HEK293 (cell line): ENCODE measurements around the gene HNRNPA0.

ENCODE experiments used
- CTCF ChIA-PET: fragments of 350-600 bp; formaldehyde crosslinking; extraction: SDS; loops from one replicate; lab custom pipeline; 2021; ENCODE audit warnings: antibody characterized with exemption; lab: Yijun Ruan, JAX
- POLR2A ChIA-PET: fragments of 300-600 bp; formaldehyde crosslinking; extraction: SDS; loops from one replicate; lab custom pipeline; 2020; ENCODE audit warnings: antibody characterized with exemption, inconsistent platforms; lab: Yijun Ruan, JAX
- H3K27ac ChIP-seq: fragments of 200-500 bp; sonication (Bioruptor generic); 2 replicates; pipeline ENCODE4 v1.5.1; 2014; ENCODE audit warnings: low read depth, low read length, control low read depth, inconsistent platforms; ENCODE audit errors: extremely low read depth
- H3K36me3 ChIP-seq, 2 experiments: fragments of 200-500 bp in 1 of 2; sonication (Bioruptor generic) in 1 of 2; 1 replicate in 1 of 2; 2 replicates in 1 of 2; pipeline ENCODE4 v1.5.1; 2014 to 2017; ENCODE audit warnings: inconsistent platforms in 2 of 2, low read length in 2 of 2; ENCODE audit not compliant: control insufficient read depth in 2 of 2, insufficient read depth in 1 of 2
- H3K4me1 ChIP-seq: fragments of 200-500 bp; sonication (Bioruptor generic); 2 replicates; pipeline ENCODE4 v1.5.1; 2014; ENCODE audit warnings: mild to moderate bottlenecking, low read length, inconsistent platforms; ENCODE audit not compliant: control insufficient read depth, insufficient read depth
- H3K4me3 ChIP-seq: 2 replicates; pipeline ENCODE4 v1.5.1; 2011; ENCODE audit warnings: low read depth, mild to moderate bottlenecking, control low read depth, low read length, moderate library complexity
- H3K9me3 ChIP-seq: fragments of 200-500 bp; sonication (Bioruptor generic); 2 replicates; pipeline ENCODE4 v1.5.1; 2014; ENCODE audit warnings: low read depth, low read length, inconsistent platforms; ENCODE audit not compliant: control insufficient read depth, insufficient read depth
- BCL11A ChIP-seq: fragments of 450-650 bp; formaldehyde crosslinking; IDR thresholded peaks from 2 replicates; pipeline ENCODE4 v1.5.1; 2016; ENCODE audit warnings: low read depth, missing biosample characterization, missing genetic modification characterization
- GFI1B ChIP-seq: fragments of 450-650 bp; formaldehyde crosslinking; IDR thresholded peaks from 2 replicates; pipeline ENCODE4 v1.5.1; 2016; ENCODE audit warnings: missing biosample characterization, missing genetic modification characterization
- KLF1 ChIP-seq: fragments of 450-650 bp; formaldehyde crosslinking; IDR thresholded peaks from 2 replicates; pipeline ENCODE4 v1.5.1; 2016; ENCODE audit warnings: missing biosample characterization, missing genetic modification characterization
- OSR2 ChIP-seq: fragments of 450-650 bp; formaldehyde crosslinking; IDR thresholded peaks from 2 replicates; pipeline ENCODE4 v1.5.1; 2016; ENCODE audit warnings: missing biosample characterization, missing genetic modification characterization
- PATZ1 ChIP-seq: fragments of 450-650 bp; formaldehyde crosslinking; IDR thresholded peaks from 2 replicates; pipeline ENCODE4 v1.5.1; 2016; ENCODE audit warnings: missing biosample characterization, missing genetic modification characterization
- TCF7L2 ChIP-seq: IDR thresholded peaks from 2 replicates; pipeline ENCODE4 v1.6.1; 2011; ENCODE audit warnings: low read depth, mild to moderate bottlenecking, inconsistent platforms, low read length, moderate library complexity, borderline replicate concordance
- ZBTB8A ChIP-seq: fragments of 450-650 bp; formaldehyde crosslinking; IDR thresholded peaks from 2 replicates; pipeline ENCODE4 v1.5.1; 2016; ENCODE audit warnings: missing biosample characterization, missing genetic modification characterization
- ZFP37 ChIP-seq: fragments of 450-650 bp; formaldehyde crosslinking; IDR thresholded peaks from 2 replicates; pipeline ENCODE4 v1.5.1; 2016; ENCODE audit warnings: missing biosample characterization, missing genetic modification characterization
- ZFP69B ChIP-seq: fragments of 450-650 bp; formaldehyde crosslinking; IDR thresholded peaks from 2 replicates; pipeline ENCODE4 v1.5.1; 2016; ENCODE audit warnings: missing biosample characterization, missing genetic modification characterization
- ZNF10 ChIP-seq: fragments of 450-650 bp; formaldehyde crosslinking; IDR thresholded peaks from 2 replicates; pipeline ENCODE4 v1.5.1; 2017; ENCODE audit warnings: missing biosample characterization, missing genetic modification characterization
- ZNF16 ChIP-seq: fragments of 450-650 bp; formaldehyde crosslinking; IDR thresholded peaks from 2 replicates; pipeline ENCODE4 v1.5.1; 2016; ENCODE audit warnings: low read depth, missing biosample characterization, missing genetic modification characterization
- ZNF2 ChIP-seq: fragments of 450-650 bp; formaldehyde crosslinking; IDR thresholded peaks from 2 replicates; pipeline ENCODE4 v1.5.1; 2016; ENCODE audit warnings: missing biosample characterization, missing genetic modification characterization
- ZNF280D ChIP-seq: fragments of 450-650 bp; formaldehyde crosslinking; IDR thresholded peaks from 2 replicates; pipeline ENCODE4 v1.5.1; 2016; ENCODE audit warnings: missing biosample characterization, missing genetic modification characterization
- ZNF311 ChIP-seq: fragments of 450-650 bp; formaldehyde crosslinking; IDR thresholded peaks from 2 replicates; pipeline ENCODE4 v1.5.1; 2017; ENCODE audit warnings: missing biosample characterization, missing genetic modification characterization, borderline replicate concordance
- ZNF354C ChIP-seq: fragments of 450-650 bp; formaldehyde crosslinking; IDR thresholded peaks from 2 replicates; pipeline ENCODE4 v1.5.1; 2016; ENCODE audit warnings: missing biosample characterization, missing genetic modification characterization, low read depth, borderline replicate concordance
- ZNF514 ChIP-seq: fragments of 450-650 bp; formaldehyde crosslinking; IDR thresholded peaks from 2 replicates; pipeline ENCODE4 v1.5.1; 2016; ENCODE audit warnings: missing biosample characterization, missing genetic modification characterization
- ZNF585B ChIP-seq: fragments of 450-650 bp; formaldehyde crosslinking; IDR thresholded peaks from 2 replicates; pipeline ENCODE4 v1.5.1; 2016; ENCODE audit warnings: missing biosample characterization, missing genetic modification characterization
- ZNF677 ChIP-seq: fragments of 450-650 bp; IDR thresholded peaks from 2 replicates; pipeline ENCODE4 v1.5.0; 2018; ENCODE audit warnings: missing biosample characterization, mild to moderate bottlenecking, missing genetic modification characterization, moderate library complexity
- ZNF707 ChIP-seq: fragments of 450-650 bp; formaldehyde crosslinking; IDR thresholded peaks from 2 replicates; pipeline ENCODE4 v1.5.1; 2016; ENCODE audit warnings: missing biosample characterization, missing genetic modification characterization
- ZNF747 ChIP-seq: fragments of 450-650 bp; formaldehyde crosslinking; IDR thresholded peaks from 2 replicates; pipeline ENCODE4 v1.5.1; 2016; ENCODE audit warnings: missing biosample characterization, missing genetic modification characterization
- ZNF776 ChIP-seq: fragments of 450-650 bp; formaldehyde crosslinking; IDR thresholded peaks from 2 replicates; pipeline ENCODE4 v1.5.0; 2017; ENCODE audit warnings: missing biosample characterization, missing genetic modification characterization, borderline replicate concordance
- ZNF777 ChIP-seq: fragments of 450-650 bp; formaldehyde crosslinking; IDR thresholded peaks from 2 replicates; pipeline ENCODE4 v1.5.1; 2017; ENCODE audit warnings: missing biosample characterization, missing genetic modification characterization, borderline replicate concordance
- ZNF830 ChIP-seq: fragments of 450-650 bp; IDR thresholded peaks from 2 replicates; pipeline ENCODE4 v1.5.0; 2018; ENCODE audit warnings: missing biosample characterization, missing genetic modification characterization, low read depth, mild to moderate bottlenecking, moderate library complexity
- TF ChIP-seq, protein P1 (sequence below): fragments of 450-650 bp; formaldehyde crosslinking; IDR thresholded peaks from 2 replicates; pipeline ENCODE4 v1.5.1; 2016; ENCODE audit warnings: missing biosample characterization, missing genetic modification characterization, low read depth
- TF ChIP-seq, protein P2 (sequence below): fragments of 450-650 bp; formaldehyde crosslinking; IDR thresholded peaks from 2 replicates; pipeline ENCODE4 v1.5.1; 2016; ENCODE audit warnings: missing biosample characterization, missing genetic modification characterization
- TF ChIP-seq, protein P3 (sequence below): fragments of 450-650 bp; formaldehyde crosslinking; IDR thresholded peaks from 2 replicates; pipeline ENCODE4 v1.5.1; 2016; ENCODE audit warnings: missing biosample characterization, missing genetic modification characterization

The HNRNPA0 gene

DNA sequence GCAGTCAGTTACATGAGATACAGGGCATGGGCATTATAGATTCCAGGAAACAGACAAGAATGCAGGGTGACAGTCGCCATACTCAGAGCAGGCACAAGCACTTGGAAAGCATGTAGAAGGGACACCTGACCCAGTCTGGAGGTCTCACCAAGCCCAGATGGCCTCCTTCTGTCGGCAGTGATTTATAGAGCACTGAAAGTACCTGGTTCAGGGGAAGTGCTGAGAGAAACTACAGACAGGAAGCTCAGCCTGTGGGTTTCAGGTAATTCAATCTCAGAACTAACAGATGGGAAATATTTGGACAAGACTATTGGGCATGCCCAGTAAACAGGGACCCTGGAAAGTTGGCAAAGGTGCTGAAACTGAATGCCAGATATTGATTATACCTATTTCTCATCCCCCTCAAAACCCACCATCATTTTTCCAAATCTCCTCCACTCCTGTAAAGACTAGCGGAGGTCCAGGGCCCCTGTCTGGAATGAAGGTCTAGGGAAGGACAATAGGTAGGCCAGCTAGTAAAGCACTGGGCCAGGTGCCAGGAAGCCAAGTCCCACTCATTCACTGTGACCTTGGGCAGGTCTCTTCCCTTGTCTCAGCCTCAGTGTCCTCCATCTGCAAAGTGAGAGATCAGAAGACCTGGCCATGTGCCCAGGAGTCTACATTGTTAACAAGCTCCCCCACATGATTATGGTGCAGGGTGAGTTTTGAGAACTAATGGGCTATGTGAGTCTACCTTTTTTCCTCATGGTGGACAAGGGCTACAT, 45.2 kb downstream of the HNRNPA0 start:
- TF ChIP-seq ZNF707 (no peak), ZNF354C (tag by site-specific recombination) (no peak), KLF1 (tag by site-specific recombination) (no peak), BCL11A (no peak), PATZ1 (tag by site-specific recombination) (no peak), ZNF677 (tag by site-specific recombination) (no peak), TCF7L2 (no peak), ZNF514 (no peak), ZNF10 (no peak), ZNF776 (tag by site-specific recombination) (no peak), ZNF777 (tag by site-specific recombination) (no peak)
- TF ChIP-seq, protein P1, sequence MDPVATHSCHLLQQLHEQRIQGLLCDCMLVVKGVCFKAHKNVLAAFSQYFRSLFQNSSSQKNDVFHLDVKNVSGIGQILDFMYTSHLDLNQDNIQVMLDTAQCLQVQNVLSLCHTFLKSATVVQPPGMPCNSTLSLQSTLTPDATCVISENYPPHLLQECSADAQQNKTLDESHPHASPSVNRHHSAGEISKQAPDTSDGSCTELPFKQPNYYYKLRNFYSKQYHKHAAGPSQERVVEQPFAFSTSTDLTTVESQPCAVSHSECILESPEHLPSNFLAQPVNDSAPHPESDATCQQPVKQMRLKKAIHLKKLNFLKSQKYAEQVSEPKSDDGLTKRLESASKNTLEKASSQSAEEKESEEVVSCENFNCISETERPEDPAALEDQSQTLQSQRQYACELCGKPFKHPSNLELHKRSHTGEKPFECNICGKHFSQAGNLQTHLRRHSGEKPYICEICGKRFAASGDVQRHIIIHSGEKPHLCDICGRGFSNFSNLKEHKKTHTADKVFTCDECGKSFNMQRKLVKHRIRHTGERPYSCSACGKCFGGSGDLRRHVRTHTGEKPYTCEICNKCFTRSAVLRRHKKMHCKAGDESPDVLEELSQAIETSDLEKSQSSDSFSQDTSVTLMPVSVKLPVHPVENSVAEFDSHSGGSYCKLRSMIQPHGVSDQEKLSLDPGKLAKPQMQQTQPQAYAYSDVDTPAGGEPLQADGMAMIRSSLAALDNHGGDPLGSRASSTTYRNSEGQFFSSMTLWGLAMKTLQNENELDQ = no peak
- TF ChIP-seq, all 188 proteins: peak for 0
- H3K9me3 ChIP-seq = no peaks in the 10 kb centered on the region
- H3K4me3 ChIP-seq = no peak overlapping the region
- H3K27ac ChIP-seq = no peak overlapping the region
- H3K4me1 ChIP-seq = no peaks in the 10 kb centered on the region
- H3K36me3 ChIP-seq = no peaks in the 10 kb centered on the region
- POLR2A ChIA-PET = no interaction called here
- CTCF ChIA-PET = interaction anchor here (0.6 to 1.1 kb wide), 2 partner anchors 49 to 84 kb away, joined by 3 read pairs; no protein-coding TSS in a partner anchor

GRCh38 chr5:137708062-137708461, 46.1 kb downstream of the HNRNPA0 start:
- H3K9me3 ChIP-seq = no peaks in the 10 kb centered on the region
- POLR2A ChIA-PET = no interaction called here
- CTCF ChIA-PET = interaction anchor here (0.6 to 1.1 kb wide), 2 partner anchors 48 to 249 kb away, joined by 3 read pairs; no protein-coding TSS in a partner anchor
- H3K4me1 ChIP-seq = no peaks in the 10 kb centered on the region
- H3K36me3 ChIP-seq = no peaks in the 10 kb centered on the region
- no peak overlapping the region for H3K27ac ChIP-seq
- no peak overlapping the region for H3K4me3 ChIP-seq
- TF ChIP-seq ZNF707 (no peak), ZNF16 (tag by site-specific recombination) (no peak), ZNF830 (no peak), ZBTB8A (tag by site-specific recombination) (no peak), OSR2 (tag by site-specific recombination) (no peak), ZFP69B (tag by site-specific recombination) (no peak), GFI1B (tag by site-specific recombination) (no peak), ZNF354C (tag by site-specific recombination) (no peak), ZFP37 (tag by site-specific recombination) (no peak), ZNF585B (no peak), ZNF747 (tag by site-specific recombination) (no peak), ZNF311 (tag by site-specific recombination) (no peak), ZNF2 (no peak), ZNF280D (tag by site-specific recombination) (no peak)
- TF ChIP-seq, protein P2, sequence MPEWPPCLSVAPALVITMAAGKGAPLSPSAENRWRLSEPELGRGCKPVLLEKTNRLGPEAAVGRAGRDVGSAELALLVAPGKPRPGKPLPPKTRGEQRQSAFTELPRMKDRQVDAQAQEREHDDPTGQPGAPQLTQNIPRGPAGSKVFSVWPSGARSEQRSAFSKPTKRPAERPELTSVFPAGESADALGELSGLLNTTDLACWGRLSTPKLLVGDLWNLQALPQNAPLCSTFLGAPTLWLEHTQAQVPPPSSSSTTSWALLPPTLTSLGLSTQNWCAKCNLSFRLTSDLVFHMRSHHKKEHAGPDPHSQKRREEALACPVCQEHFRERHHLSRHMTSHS (tag by site-specific recombination) = no peak
- TF ChIP-seq, protein P3, sequence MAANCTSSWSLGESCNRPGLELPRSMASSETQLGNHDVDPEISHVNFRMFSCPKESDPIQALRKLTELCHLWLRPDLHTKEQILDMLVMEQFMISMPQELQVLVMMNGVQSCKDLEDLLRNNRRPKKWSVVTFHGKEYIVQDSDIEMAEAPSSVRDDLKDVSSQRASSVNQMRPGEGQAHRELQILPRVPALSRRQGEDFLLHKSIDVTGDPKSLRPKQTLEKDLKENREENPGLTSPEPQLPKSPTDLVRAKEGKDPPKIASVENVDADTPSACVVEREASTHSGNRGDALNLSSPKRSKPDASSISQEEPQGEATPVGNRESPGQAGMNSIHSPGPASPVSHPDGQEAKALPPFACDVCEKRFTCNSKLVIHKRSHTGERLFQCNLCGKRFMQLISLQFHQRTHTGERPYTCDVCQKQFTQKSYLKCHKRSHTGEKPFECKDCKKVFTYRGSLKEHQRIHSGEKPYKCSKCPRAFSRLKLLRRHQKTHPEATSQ (tag by site-specific recombination) = no peak
